Caco-2 (cell line): ENCODE measurements around the gene GAK. TPM values are rescaled to one million over a fixed set of nuclear protein-coding genes. Genes with fewer than 3 reads are reported as not detected.

Experiments
- BruUV-seq: library from RNA; stranded (reverse); fragments of 400-500 nt; replicated peaks from 2 replicates; lab custom pipeline; 2021; lab: Mats Ljungman, UMichigan
- CTCF ChIA-PET: fragments of 300-600 bp; sonication (Branson Sonifier 250); formaldehyde crosslinking; loops from one replicate; lab custom pipeline; 2022; ENCODE audit warnings: antibody characterized with exemption; lab: Charles Lee
- POLR2A ChIA-PET: fragments of 300-600 bp; sonication (Branson Sonifier 250); formaldehyde crosslinking; loops from one replicate; lab custom pipeline; 2022; ENCODE audit warnings: antibody characterized with exemption; lab: Charles Lee
- DNase-seq, 2 experiments: peaks; one replicate each; pipeline versions ENCODE4 v3.0.0 to v3.0.0-alpha.2; 2020 to 2022
- H3K27me3 ChIP-seq: replicated peaks from 2 replicates; pipeline ENCODE4 v1.6.0; 2011; ENCODE audit warnings: low read length; ENCODE audit not compliant: control insufficient read depth, insufficient read depth
- H3K36me3 ChIP-seq: 2 replicates; pipeline ENCODE4 v1.5.1; 2011; ENCODE audit warnings: low read length; ENCODE audit not compliant: control insufficient read depth, insufficient read depth
- H3K4me1 ChIP-seq: fragments of 250-450 bp; sonication (Bioruptor Pico); 2 replicates; pipeline ENCODE4 v1.5.1; 2020; ENCODE audit warnings: mild to moderate bottlenecking
- H3K4me3 ChIP-seq: 2 replicates; pipeline ENCODE4 v1.5.1; 2011; ENCODE audit warnings: low read depth, mild to moderate bottlenecking, control low read depth, low read length
- H3K9me3 ChIP-seq: fragments of 250-450 bp; sonication (Bioruptor Pico); 2 replicates; pipeline ENCODE4 v1.5.1; 2020; ENCODE audit warnings: mild to moderate bottlenecking, moderate library complexity
- H3K27ac Mint-ChIP-seq: one replicate; pipeline ENCODE4 v1.8.0; 2022; ENCODE audit warnings: mixed read lengths; ENCODE audit not compliant: unreplicated experiment
- H3K27me3 Mint-ChIP-seq: one replicate; pipeline ENCODE4 v1.8.0; 2022; ENCODE audit warnings: mixed read lengths; ENCODE audit not compliant: insufficient read depth, unreplicated experiment
- H3K36me3 Mint-ChIP-seq: one replicate; pipeline ENCODE4 v1.8.0; 2022; ENCODE audit warnings: mild to moderate bottlenecking, mixed read lengths; ENCODE audit not compliant: insufficient read depth, unreplicated experiment
- H3K4me1 Mint-ChIP-seq: one replicate; pipeline ENCODE4 v1.8.0; 2022; ENCODE audit warnings: low read depth, mixed read lengths; ENCODE audit not compliant: unreplicated experiment
- H3K4me3 Mint-ChIP-seq: one replicate; pipeline ENCODE4 v1.8.0; 2022; ENCODE audit warnings: mild to moderate bottlenecking, moderate library complexity, mixed read lengths; ENCODE audit not compliant: unreplicated experiment
- H3K9me3 Mint-ChIP-seq: one replicate; pipeline ENCODE4 v1.8.0; 2022; ENCODE audit warnings: mixed read lengths; ENCODE audit not compliant: unreplicated experiment
- CTCF ChIP-seq, 2 experiments: fragments of 200-600 bp in 1 of 2; IDR thresholded peaks; 1 replicate in 1 of 2; 2 replicates in 1 of 2; pipeline versions ENCODE4 v1.5.1 to v1.8.0; 2011 to 2022; ENCODE audit warnings: antibody characterized with exemption in 1 of 2, control low read depth in 1 of 2, inconsistent platforms in 1 of 2, low read depth in 1 of 2, low read length in 1 of 2, mild to moderate bottlenecking in 1 of 2, moderate library complexity in 1 of 2; ENCODE audit not compliant: insufficient read depth in 1 of 2, severe bottlenecking in 1 of 2, unreplicated experiment in 1 of 2
- intact Hi-C: fragments of 100-400 bp; cut with micrococcal nuclease; formaldehyde crosslinking; loops from one replicate; pipeline ENCODE4 v1.10.0; 2022; ENCODE audit not compliant: unreplicated experiment
- total RNA-seq: library from RNA; stranded (reverse); gene quantifications from 2 replicates; pipeline ENCODE4 v1.2.3, GENCODE V29; 2022

Gene GAK
- total RNA-seq, 1 experiment from 2014 or later = 126 TPM

GRCh38 chr4:893995-894705 lies 38.0 kb downstream of the GAK start:
- Mint-ChIP-seq H3K36me3 (peaks cover 45% of the 10 kb centered on the region), H3K27ac (no peak overlapping the region), H3K4me3 (no peak overlapping the region), H3K4me1 (no peaks in the 10 kb centered on the region), H3K9me3 (no peaks in the 10 kb centered on the region), H3K27me3 (no peaks in the 10 kb centered on the region)
- DNase-seq = no peak
- POLR2A ChIA-PET = no interaction called here
- intact Hi-C loops = no loop called here
- H3K4me3 ChIP-seq = no peak overlapping the region
- no peaks in the 10 kb centered on the region for H3K36me3 ChIP-seq
- no peak for TF ChIP-seq CTCF (IDR thresholded peaks at IDR 0.05; ENCODE audit: insufficient read depth in 1 of 2, low read depth in 1 of 2, low read length in 1 of 2, severe bottlenecking in 1 of 2, unreplicated experiment in 1 of 2)
- no peaks in the 10 kb centered on the region for H3K9me3 ChIP-seq
- no peaks in the 10 kb centered on the region for H3K4me1 ChIP-seq
- H3K27me3 ChIP-seq = no peaks in the 10 kb centered on the region
- CTCF ChIA-PET = no interaction called here
- no TSS peak for BruUV-seq

- CTCF ChIA-PET = no interaction called here
- Mint-ChIP-seq H3K4me3 (no peak overlapping the region), H3K9me3 (no peaks in the 10 kb centered on the region), H3K27me3 (no peaks in the 10 kb centered on the region), H3K36me3 (peaks cover 43% of the 10 kb centered on the region), H3K27ac (no peak overlapping the region), H3K4me1 (no peaks in the 10 kb centered on the region)
- POLR2A ChIA-PET = no interaction called here
- Histone ChIP-seq H3K36me3 (peaks cover 1% of the 10 kb centered on the region; the same call in 1 of the 2 replicates), H3K27me3 (no peaks in the 10 kb centered on the region), H3K4me3 (no peak overlapping the region), H3K9me3 (no peaks in the 10 kb centered on the region), H3K4me1 (no peaks in the 10 kb centered on the region)
- BruUV-seq = no TSS peak
- DNase-seq = no peak
- intact Hi-C loops = no loop called here
- TF ChIP-seq CTCF (IDR thresholded peaks at IDR 0.05; ENCODE audit: insufficient read depth in 1 of 2, low read depth in 1 of 2, low read length in 1 of 2, severe bottlenecking in 1 of 2, unreplicated experiment in 1 of 2) = no peak
Measured at GRCh38 chr4:893276-893994, 38.7 kb downstream of the GAK start.

- no peaks in the 10 kb centered on the region for H3K9me3 ChIP-seq
- ChIA-PET POLR2A (no interaction called here), CTCF (no interaction called here)
- peaks cover 41% of the 10 kb centered on the region for H3K36me3 Mint-ChIP-seq
- no peak overlapping the region for H3K27ac Mint-ChIP-seq
- no peaks in the 10 kb centered on the region for H3K27me3 Mint-ChIP-seq
- no peaks in the 10 kb centered on the region for H3K27me3 ChIP-seq
- no peak overlapping the region for H3K4me3 ChIP-seq
- H3K9me3 Mint-ChIP-seq = no peaks in the 10 kb centered on the region
- peaks cover 1% of the 10 kb centered on the region; the same call in 1 of the 2 replicates for H3K36me3 ChIP-seq
- no peaks in the 10 kb centered on the region for H3K4me1 Mint-ChIP-seq
- no peak overlapping the region for H3K4me3 Mint-ChIP-seq
- H3K4me1 ChIP-seq = no peaks in the 10 kb centered on the region
- intact Hi-C loops = no loop called here
- BruUV-seq = no TSS peak
- no peak for DNase-seq
- TF ChIP-seq CTCF (IDR thresholded peaks at IDR 0.05; ENCODE audit: insufficient read depth in 1 of 2, low read depth in 1 of 2, low read length in 1 of 2, severe bottlenecking in 1 of 2, unreplicated experiment in 1 of 2) = no peak
Measured at GRCh38 chr4:892780-893179, 39.3 kb downstream of the GAK start.
